Stomach (tissue), 4 donors: ENCODE data around the gene CHST9.

Experiments used
- EP300 ChIP-seq: sonication (generic); formaldehyde crosslinking; IDR thresholded peaks from one replicate; pipeline ENCODE4 v1.6.1; 2017; ENCODE audit warnings: antibody characterized with exemption
- POLR2A ChIP-seq, 4 donors: fragments of 450-650 bp; IDR thresholded peaks; one replicate each; pipeline ENCODE4 v1.6.1; 2016; ENCODE audit warnings: antibody characterized with exemption in 4 of 4, control low read depth in 2 of 4, mild to moderate bottlenecking in 1 of 4, moderate library complexity in 1 of 4
- TF ChIP-seq, protein P1 (sequence below), 7 experiments: fragments of 450-650 bp in 4 of 7; fragments of 200-600 bp in 3 of 7; sonication (generic) in 3 of 7; IDR thresholded peaks; one replicate each; pipeline ENCODE4 v1.5.1; 2016 to 2019; ENCODE audit warnings: antibody characterized with exemption in 7 of 7, control low read depth in 2 of 7, mild to moderate bottlenecking in 1 of 7

DNA sequence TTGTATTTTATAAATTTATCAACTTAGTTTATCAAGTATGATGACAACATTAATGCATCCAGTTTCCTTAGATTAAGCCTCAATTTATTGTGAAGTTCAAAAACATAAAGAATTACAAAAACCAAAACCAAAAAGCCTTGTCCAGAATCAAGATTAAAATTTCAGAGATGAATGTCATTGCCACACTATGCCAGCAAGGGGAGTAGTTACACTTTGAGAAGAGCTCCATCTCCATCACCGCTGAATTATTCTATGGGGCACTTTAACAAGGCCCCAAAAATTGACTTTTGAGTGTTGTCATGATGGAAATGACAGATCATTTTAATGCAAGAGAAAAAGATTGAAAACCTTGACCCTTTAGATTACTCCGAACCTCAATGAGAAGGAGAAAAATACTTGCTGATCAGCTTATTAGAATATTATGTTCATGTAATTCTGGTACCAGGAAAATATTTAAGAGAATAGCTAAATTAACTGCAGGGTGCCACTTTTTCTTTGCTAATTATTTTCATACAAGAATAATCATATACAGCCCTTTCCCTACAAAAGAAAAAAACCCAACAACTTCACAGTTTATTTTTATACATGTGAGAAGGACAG lies 167.1 kb downstream of the CHST9 start:
- TF ChIP-seq, protein P1, sequence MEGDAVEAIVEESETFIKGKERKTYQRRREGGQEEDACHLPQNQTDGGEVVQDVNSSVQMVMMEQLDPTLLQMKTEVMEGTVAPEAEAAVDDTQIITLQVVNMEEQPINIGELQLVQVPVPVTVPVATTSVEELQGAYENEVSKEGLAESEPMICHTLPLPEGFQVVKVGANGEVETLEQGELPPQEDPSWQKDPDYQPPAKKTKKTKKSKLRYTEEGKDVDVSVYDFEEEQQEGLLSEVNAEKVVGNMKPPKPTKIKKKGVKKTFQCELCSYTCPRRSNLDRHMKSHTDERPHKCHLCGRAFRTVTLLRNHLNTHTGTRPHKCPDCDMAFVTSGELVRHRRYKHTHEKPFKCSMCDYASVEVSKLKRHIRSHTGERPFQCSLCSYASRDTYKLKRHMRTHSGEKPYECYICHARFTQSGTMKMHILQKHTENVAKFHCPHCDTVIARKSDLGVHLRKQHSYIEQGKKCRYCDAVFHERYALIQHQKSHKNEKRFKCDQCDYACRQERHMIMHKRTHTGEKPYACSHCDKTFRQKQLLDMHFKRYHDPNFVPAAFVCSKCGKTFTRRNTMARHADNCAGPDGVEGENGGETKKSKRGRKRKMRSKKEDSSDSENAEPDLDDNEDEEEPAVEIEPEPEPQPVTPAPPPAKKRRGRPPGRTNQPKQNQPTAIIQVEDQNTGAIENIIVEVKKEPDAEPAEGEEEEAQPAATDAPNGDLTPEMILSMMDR (IDR thresholded peaks at IDR 0.05) = peak in 4 of 7 experiments; percentile 22 to 35 (median 26)
- no peak for TF ChIP-seq EP300
- no peak for TF ChIP-seq POLR2A (IDR thresholded peaks at IDR 0.05)
